ENCODE results near the gene SLC22A7.

The SLC22A7 gene

GRCh38 chr6:43313813-43314212 lies 15.8 kb downstream of the SLC22A7 start:
- no peak for DNase-seq (ENCODE audit: extremely low read depth, insufficient read length)

GRCh38 chr6:43318011-43318410 lies 20.0 kb downstream of the SLC22A7 start:
- H3K27me3 ChIP-seq (replicated peaks; ENCODE audit: control insufficient read depth, insufficient read depth, low read length): no peaks in the 10 kb centered on the region
- no peak overlapping the region for H3K4me3 ChIP-seq (replicated peaks; ENCODE audit: low read depth, low read length)
- TF ChIP-seq, protein P1, sequence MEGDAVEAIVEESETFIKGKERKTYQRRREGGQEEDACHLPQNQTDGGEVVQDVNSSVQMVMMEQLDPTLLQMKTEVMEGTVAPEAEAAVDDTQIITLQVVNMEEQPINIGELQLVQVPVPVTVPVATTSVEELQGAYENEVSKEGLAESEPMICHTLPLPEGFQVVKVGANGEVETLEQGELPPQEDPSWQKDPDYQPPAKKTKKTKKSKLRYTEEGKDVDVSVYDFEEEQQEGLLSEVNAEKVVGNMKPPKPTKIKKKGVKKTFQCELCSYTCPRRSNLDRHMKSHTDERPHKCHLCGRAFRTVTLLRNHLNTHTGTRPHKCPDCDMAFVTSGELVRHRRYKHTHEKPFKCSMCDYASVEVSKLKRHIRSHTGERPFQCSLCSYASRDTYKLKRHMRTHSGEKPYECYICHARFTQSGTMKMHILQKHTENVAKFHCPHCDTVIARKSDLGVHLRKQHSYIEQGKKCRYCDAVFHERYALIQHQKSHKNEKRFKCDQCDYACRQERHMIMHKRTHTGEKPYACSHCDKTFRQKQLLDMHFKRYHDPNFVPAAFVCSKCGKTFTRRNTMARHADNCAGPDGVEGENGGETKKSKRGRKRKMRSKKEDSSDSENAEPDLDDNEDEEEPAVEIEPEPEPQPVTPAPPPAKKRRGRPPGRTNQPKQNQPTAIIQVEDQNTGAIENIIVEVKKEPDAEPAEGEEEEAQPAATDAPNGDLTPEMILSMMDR (IDR thresholded peaks at IDR 0.05; ENCODE audit: insufficient read depth, low read length, poor library complexity, severe bottlenecking): no peak
- no peak for DNase-seq (ENCODE audit: extremely low read depth, insufficient read length)
- no peaks in the 10 kb centered on the region for H3K36me3 ChIP-seq (ENCODE audit: control insufficient read depth, insufficient read depth, low read length)

More at GRCh38 chr6:43313813-43314212, 15.8 kb downstream of the SLC22A7 start:
- H3K4me3 ChIP-seq (replicated peaks; ENCODE audit: low read depth, low read length): no peak overlapping the region
- TF ChIP-seq, protein P1 (IDR thresholded peaks at IDR 0.05; ENCODE audit: insufficient read depth, low read length, poor library complexity, severe bottlenecking): no peak
- H3K36me3 ChIP-seq (ENCODE audit: control insufficient read depth, insufficient read depth, low read length): no peaks in the 10 kb centered on the region
- H3K27me3 ChIP-seq (replicated peaks; ENCODE audit: control insufficient read depth, insufficient read depth, low read length): no peaks in the 10 kb centered on the region

DNA sequence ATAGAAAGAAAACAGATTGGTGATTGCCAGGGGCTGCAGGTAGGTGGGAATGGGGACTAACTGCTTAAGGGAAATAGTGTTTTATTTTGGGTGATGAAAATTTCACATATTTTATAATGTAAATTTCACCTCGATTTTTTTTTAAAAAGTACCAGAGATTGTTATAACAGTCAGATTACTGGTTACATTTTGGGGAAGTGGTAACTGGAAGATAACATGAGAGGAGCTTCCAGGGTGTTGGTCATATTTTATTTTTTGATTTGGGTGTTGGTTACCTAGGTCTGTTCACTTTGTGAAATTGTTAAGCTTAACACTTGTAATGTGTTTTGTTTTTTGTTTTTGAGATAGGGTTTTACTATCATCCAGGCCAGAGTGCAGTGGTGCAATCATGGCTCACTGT lies 27.8 kb downstream of the SLC22A7 start:
- no peaks in the 10 kb centered on the region for H3K27me3 ChIP-seq (replicated peaks; ENCODE audit: control insufficient read depth, insufficient read depth, low read length)
- TF ChIP-seq, protein P1 (IDR thresholded peaks at IDR 0.05; ENCODE audit: insufficient read depth, low read length, poor library complexity, severe bottlenecking): no peak
- no peak for DNase-seq (ENCODE audit: extremely low read depth, insufficient read length)
- H3K36me3 ChIP-seq (ENCODE audit: control insufficient read depth, insufficient read depth, low read length): no peaks in the 10 kb centered on the region; the same call in 1 of the 2 replicates
- H3K4me3 ChIP-seq (replicated peaks; ENCODE audit: low read depth, low read length): no peak overlapping the region

- Histone ChIP-seq H3K36me3 (ENCODE audit: control insufficient read depth, insufficient read depth, low read length) (no peaks in the 10 kb centered on the region; the same call in none of the 2 replicates), H3K4me3 (replicated peaks; ENCODE audit: low read depth, low read length) (no peak overlapping the region), H3K27me3 (replicated peaks; ENCODE audit: control insufficient read depth, insufficient read depth, low read length) (no peaks in the 10 kb centered on the region)
- TF ChIP-seq, protein P1 (IDR thresholded peaks at IDR 0.05; ENCODE audit: insufficient read depth, low read length, poor library complexity, severe bottlenecking): no peak
- DNase-seq (ENCODE audit: extremely low read depth, insufficient read length): no peak
Measured at GRCh38 chr6:43328528-43328927, 30.5 kb downstream of the SLC22A7 start.

DNA sequence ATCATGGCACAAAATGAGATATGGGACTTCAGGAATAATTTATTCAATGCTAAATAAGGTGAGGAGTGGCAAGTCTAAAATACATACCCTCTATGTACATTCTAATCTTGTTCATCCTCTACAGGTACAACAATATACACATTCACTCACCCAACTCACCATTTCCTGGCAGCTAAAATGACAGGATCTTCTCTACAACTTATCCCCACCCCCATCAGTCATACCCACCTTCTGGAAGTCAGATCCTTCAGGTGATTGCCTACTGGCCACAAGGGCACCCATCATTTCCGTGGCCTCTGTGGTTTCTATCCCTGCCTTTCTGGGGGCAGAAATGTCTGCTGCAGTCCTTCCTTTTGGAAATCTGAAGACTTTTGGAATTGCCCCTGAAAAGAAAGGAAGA lies 33.4 kb downstream of the SLC22A7 start:
- H3K27me3 ChIP-seq (replicated peaks; ENCODE audit: control insufficient read depth, insufficient read depth, low read length): no peaks in the 10 kb centered on the region
- no peak overlapping the region for H3K4me3 ChIP-seq (replicated peaks; ENCODE audit: low read depth, low read length)
- peaks cover under 1% of the 10 kb centered on the region for H3K36me3 ChIP-seq (ENCODE audit: control insufficient read depth, insufficient read depth, low read length)
- DNase-seq (ENCODE audit: extremely low read depth, insufficient read length): no peak
- TF ChIP-seq, protein P1 (IDR thresholded peaks at IDR 0.05; ENCODE audit: insufficient read depth, low read length, poor library complexity, severe bottlenecking): no peak

- H3K36me3 ChIP-seq (ENCODE audit: control insufficient read depth, insufficient read depth, low read length): peaks cover 2% of the 10 kb centered on the region
- no peaks in the 10 kb centered on the region for H3K27me3 ChIP-seq (replicated peaks; ENCODE audit: control insufficient read depth, insufficient read depth, low read length)
- TF ChIP-seq, protein P1 (IDR thresholded peaks at IDR 0.05; ENCODE audit: insufficient read depth, low read length, poor library complexity, severe bottlenecking): no peak
- no peak for DNase-seq (ENCODE audit: extremely low read depth, insufficient read length)
- no peak overlapping the region for H3K4me3 ChIP-seq (replicated peaks; ENCODE audit: low read depth, low read length)
Measured at GRCh38 chr6:43331891-43332290, 33.8 kb downstream of the SLC22A7 start.
